GM11168 (cell line): ENCODE results near the gene CYTH1.

Experiments used
- in situ Hi-C: fragments of 300-500 bp; cut with MboI; formaldehyde crosslinking; loops from one replicate; pipeline ENCODE4 v1.12.0; 2022; ENCODE audit warnings: low sequenced_read_pairs; ENCODE audit not compliant: unreplicated experiment

CYTH1 gene

GRCh38 chr17:78742901-78743300 lies 39.2 kb downstream of the CYTH1 start:
- in situ Hi-C loops: no loop called here

- in situ Hi-C loops: no loop called here
Observed at GRCh38 chr17:78741644-78742284, 40.3 kb downstream of the CYTH1 start.

GRCh38 chr17:78739331-78739931 lies 42.6 kb downstream of the CYTH1 start:
- in situ Hi-C loops: no loop called here

GRCh38 chr17:78738698-78739097 lies 43.4 kb downstream of the CYTH1 start:
- in situ Hi-C loops: no loop called here

- in situ Hi-C loops: no loop called here
Observed at GRCh38 chr17:78738278-78738677, 43.8 kb downstream of the CYTH1 start.

- in situ Hi-C loops: no loop called here
Observed at GRCh38 chr17:78737332-78737731, 44.7 kb downstream of the CYTH1 start.

GRCh38 chr17:78736526-78737079 lies 45.5 kb downstream of the CYTH1 start:
- in situ Hi-C loops: no loop called here

DNA sequence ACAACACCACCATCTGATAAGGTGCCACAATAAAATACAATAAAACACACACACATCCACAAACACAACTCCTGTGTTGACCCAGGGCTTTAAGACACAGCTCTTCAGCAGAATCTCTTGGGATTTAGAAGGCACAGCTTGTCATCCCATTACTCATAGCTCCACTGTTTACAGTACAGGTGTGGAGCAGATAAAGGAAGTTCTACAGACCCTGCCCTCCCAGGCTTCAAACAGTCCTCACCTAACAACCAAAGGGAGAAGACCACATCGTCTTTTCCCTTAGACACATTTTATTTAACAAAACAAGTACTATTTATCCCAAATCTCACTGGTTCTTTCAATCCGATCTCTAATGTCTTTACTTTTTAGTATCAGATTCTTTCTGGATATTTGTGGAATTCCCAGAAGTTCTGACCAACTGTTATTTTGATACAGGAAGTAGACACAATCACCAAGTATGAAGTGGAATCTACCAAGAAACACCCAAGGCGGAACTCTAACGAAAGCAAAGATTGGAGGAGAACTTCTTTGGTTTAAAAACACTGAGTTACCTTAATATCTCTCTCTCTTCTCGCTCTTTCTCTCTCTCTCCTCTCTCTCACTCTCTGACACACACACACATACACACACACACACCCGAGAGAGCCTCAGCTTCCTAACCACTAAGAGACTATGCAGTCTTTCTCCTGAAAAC lies 46.1 kb downstream of the CYTH1 start:
- in situ Hi-C loops: no loop called here

DNA sequence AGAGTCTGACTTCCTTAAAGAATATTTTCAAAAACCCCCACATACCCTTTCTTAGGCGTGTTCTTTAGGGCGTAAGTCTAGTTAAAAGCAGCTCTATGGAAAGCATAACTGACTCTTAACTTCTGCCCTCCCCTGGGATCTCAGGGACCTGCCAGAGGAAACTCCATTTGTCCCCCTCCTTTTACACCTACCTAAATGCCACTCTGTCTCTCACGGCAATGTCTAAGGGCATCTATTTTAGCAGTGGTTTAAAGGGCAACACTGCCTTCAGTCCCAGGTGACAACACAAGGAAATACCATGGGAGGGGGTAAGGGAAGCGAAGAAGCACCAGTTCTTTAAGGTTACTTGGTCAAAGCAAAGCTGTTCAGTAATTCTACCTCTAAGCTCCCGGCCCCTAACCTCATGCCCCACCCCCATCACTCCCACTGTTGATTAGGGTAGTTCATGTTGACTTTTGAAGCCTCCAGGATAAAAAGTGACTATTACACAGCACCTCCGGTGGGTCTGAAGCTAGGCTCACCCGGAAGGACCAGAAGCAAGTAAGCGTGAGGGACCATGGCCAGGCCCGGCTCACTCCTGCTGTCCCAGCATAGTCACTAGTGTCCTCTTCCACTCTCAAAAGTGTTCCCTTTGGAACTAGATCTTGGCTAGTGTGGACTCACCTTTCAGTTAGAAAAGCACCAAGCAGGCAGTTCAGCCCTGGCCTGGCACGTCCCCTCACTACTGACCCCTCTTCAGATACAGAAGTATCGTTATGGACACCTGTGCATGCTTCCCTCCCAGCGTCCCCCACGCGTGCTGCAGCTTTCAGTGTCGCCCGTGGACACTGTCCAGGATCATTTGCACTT lies 47.1 kb downstream of the CYTH1 start:
- in situ Hi-C loops: no loop called here

GRCh38 chr17:78732354-78732753 lies 49.7 kb downstream of the CYTH1 start:
- in situ Hi-C loops: no loop called here

DNA sequence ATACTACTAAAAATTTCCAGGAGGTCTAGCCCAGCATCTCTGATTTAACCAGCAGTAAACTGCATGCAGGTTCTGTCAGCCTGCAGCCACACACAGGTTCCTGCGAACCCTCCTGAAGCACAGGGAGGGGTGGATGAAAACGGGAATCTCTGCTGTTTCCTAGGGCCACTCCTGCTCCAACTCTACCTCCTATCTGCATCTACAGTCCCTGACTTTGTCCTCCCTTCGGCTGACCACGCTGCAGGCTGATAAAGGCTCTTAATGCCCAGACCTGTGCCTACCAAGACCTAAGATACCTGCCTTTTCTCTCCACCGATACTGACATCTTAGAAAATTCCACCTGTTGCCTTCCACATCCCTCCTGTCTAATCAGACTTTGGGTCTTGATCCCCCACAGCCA lies 50.2 kb downstream of the CYTH1 start:
- in situ Hi-C loops: no loop called here

DNA sequence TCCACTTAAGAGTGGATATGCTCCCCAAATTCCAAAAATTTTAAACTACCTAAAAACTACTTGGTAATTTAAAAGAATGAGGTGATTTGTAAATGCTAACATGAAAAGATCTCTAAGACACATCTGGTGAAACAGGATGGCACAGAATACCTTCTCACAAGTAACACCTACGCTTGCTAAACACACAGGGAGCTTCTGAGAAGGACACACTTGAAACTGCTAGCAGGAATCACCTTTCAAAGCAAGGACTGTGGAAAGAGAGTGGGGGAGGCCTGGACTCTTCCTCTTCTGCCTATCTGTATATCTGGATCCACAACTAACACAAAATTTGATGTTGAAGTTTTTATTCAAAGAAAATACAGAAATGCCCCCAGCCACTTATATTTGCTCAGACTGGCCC lies 52.4 kb downstream of the CYTH1 start:
- in situ Hi-C loops: no loop called here

GRCh38 chr17:78728495-78728894 lies 53.6 kb downstream of the CYTH1 start:
- in situ Hi-C loops: no loop called here

DNA sequence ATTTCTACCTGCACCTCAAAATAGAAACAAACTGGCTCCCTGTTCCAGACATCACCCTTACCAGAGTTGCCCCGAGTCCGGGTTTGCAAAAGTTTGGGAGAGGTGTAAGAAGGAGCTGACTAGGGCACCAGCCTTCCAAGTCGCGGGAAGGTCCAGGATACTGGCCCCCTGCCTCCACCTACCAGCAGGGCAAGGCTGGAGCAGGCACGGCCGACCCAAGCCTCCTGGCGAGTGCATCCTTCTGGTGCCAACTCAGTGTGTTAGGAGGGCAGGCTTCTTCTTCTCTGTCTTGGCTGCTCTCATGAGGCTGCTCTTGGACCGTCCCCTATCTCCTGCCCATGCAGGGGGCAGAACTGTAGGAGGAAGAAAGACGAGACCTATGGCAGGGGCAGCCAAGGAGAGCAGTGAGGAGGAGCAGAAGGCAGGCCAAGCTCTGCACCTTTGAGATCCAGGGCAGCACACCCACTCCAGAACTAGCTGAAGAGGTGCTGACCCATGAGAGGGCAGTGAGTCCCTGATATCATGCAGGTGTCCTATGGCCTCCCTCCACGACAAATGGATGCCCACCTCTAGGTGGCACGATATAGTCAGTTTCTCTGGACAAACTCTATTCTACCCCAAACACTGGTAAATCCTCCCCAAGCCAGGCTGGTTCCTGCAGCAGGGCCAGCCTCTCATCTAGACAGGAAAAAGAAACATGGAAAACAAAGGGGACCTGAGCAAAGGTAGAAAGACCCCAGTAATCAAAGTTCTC lies 54.4 kb downstream of the CYTH1 start:
- in situ Hi-C loops: no loop called here

GRCh38 chr17:78727057-78727456 lies 55.0 kb downstream of the CYTH1 start:
- in situ Hi-C loops: no loop called here

GRCh38 chr17:78726513-78726912 lies 55.6 kb downstream of the CYTH1 start:
- in situ Hi-C loops: no loop called here

DNA sequence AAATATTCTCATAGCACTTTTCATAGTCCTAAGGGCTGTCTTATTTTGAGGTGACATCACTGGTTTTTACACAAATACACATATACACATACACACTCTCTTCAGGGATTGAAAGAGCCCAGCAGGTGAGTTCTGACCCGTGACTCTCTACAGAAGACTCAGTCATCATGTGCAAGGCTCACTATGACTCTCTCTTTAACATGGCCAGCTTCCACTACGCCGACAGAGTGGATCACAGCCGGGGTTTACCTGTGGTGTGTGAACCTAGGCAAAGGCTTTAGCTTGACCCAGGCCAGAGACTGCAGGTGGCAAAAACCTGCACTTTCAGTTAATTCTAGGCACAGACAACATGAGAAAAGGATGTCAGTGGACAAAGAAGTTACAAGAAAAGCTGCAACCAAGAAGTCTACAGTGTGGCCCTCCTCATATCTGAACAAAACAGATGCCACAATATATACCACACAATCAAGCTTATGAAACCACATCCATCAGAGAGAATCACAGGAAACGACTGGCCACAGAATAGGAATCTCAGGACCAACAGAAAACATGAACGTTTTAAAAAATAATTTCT lies 56.5 kb downstream of the CYTH1 start:
- in situ Hi-C loops: no loop called here

DNA sequence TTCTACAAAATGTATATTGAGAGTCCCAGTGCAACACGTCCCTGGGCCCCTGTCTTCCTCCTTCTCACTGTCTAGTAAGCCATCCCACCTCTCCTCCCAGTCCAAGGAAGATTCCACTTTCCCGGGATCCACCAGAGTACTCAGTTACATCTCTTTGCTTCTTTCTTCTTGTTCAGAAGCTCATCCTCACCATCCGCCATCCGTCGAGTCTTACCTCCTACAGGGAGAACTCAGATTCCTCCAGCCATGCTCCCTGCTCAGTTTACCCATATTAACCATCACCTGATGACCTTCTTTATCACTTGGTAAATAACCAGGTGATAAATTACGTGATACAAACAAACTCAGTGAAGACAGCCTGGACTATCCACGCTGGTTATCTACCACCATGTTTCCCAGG lies 57.1 kb downstream of the CYTH1 start:
- in situ Hi-C loops: no loop called here

DNA sequence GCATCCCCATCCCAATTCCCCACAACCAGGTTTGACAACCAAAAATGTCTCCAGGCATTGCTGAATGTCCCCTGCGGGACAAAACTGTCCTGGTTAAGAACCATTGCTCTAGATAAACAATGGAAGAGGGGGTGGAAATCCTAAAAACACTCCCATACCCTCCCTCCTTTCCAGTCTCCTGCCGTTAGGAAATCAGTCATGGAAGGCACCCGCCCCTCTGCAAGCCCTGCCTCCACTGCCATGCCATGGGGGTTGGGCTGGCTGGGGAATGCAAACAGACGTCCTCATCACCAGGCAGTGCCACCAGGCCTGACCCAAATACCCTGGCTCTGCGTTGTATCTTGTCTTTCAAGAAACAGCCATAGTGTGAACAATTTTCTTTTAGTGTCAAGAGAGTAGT lies 57.5 kb downstream of the CYTH1 start:
- in situ Hi-C loops: no loop called here

DNA sequence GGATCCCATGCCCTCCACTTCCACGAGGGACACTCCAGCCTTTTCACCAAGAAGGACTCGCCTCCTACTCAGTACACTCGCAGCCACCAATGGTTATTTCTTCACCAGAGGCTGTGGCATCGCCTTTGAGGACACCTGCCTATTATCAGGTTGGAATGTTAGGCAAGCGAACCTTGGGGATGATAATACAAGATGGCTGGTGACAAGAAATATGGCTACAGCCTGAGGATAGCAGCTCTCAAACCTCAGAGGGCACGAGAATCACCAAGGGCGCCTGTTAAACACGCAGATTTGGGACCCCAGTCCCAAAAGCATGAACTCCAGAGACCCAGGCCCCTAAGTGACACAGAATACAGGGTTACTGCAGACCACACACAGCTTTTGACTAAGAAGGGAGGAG lies 58.1 kb downstream of the CYTH1 start:
- in situ Hi-C loops: no loop called here
